ENCODE measurements around the gene PHC3. TPM values are rescaled to one million over a fixed set of nuclear protein-coding genes. Genes with fewer than 3 reads are reported as not detected.

The PHC3 gene
- total RNA-seq, 4 donors from 2014 or later, result 73.1 to 128 (median 93.7) TPM

DNA sequence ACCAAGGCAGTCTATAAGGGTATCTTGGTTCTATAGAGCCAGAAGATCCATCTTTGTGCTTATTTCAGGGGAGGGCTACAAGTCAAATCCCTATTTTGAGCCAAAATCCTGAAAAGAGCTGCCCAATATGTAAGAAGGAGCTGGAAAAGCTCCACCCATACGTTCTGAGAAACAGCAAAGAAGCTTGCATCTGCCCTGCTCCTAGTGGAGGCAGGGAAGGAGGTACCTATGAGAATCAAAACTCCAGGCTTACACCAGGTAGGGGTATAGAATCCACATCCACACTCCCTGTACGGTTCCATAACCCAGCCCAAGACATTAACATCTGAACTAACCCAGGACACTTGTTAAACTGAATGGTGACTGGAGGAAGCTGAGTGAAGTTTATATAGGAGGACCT is 30.0 kb downstream of the PHC3 start:
- Histone ChIP-seq H3K4me1 (peaks cover 0 to 15% of the 10 kb centered on the region in 2 donors), H3K27ac (no peak overlapping the region), H3K4me3 (replicated peaks in 1 of 3) (no peak overlapping the region), H3K27me3 (no peaks in the 10 kb centered on the region), H3K36me3 (peaks cover 0 to 4% of the 10 kb centered on the region in 2 donors), H3K9me3 (no peaks in the 10 kb centered on the region)
- DNase-seq, result no peak
- WGBS, 2 donors, result 90% methylated on average over 2 of the region's 2 CpGs
- intact Hi-C loops (cut with DNase I), result no loop called here
- TF ChIP-seq POLR2A (IDR thresholded peaks at IDR 0.05), result no peak
- TF ChIP-seq, protein P1, sequence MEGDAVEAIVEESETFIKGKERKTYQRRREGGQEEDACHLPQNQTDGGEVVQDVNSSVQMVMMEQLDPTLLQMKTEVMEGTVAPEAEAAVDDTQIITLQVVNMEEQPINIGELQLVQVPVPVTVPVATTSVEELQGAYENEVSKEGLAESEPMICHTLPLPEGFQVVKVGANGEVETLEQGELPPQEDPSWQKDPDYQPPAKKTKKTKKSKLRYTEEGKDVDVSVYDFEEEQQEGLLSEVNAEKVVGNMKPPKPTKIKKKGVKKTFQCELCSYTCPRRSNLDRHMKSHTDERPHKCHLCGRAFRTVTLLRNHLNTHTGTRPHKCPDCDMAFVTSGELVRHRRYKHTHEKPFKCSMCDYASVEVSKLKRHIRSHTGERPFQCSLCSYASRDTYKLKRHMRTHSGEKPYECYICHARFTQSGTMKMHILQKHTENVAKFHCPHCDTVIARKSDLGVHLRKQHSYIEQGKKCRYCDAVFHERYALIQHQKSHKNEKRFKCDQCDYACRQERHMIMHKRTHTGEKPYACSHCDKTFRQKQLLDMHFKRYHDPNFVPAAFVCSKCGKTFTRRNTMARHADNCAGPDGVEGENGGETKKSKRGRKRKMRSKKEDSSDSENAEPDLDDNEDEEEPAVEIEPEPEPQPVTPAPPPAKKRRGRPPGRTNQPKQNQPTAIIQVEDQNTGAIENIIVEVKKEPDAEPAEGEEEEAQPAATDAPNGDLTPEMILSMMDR (IDR thresholded peaks at IDR 0.05), result no peak

DNA sequence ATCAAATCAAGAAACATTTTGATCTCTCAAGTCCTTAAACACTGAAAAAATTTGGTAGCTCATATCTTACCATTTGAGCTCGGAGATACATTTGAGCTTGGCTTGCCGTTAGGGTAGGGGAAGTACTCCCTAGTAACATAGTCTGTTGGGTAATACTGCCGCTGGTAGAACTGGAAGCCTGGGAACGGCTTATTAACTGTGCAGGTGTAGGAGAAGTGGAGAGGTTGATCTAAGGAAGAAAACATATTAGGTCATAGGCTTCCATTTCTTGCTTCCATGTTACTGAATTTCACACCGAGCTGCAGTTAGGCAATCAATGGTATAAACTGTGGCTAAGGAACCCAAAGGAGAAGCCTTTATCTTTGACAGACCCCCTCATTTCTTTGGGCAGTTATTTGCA is 32.5 kb downstream of the PHC3 start:
- TF ChIP-seq, protein P1 (IDR thresholded peaks at IDR 0.05), result no peak
- no peak for TF ChIP-seq POLR2A (IDR thresholded peaks at IDR 0.05)
- WGBS, 2 donors, result 95 to 97% methylated on average over 5 of the region's 5 CpGs
- no peaks in the 10 kb centered on the region for H3K9me3 ChIP-seq
- no peak overlapping the region for H3K4me3 ChIP-seq (replicated peaks in 1 of 3)
- peaks cover 0 to 5% of the 10 kb centered on the region in 2 donors for H3K36me3 ChIP-seq
- DNase-seq, result no peak
- intact Hi-C loops (cut with DNase I), result no loop called here
- no peaks in the 10 kb centered on the region for H3K27me3 ChIP-seq
- no peak overlapping the region for H3K27ac ChIP-seq
- peaks cover 0 to 6% of the 10 kb centered on the region in 2 donors for H3K4me1 ChIP-seq

DNA sequence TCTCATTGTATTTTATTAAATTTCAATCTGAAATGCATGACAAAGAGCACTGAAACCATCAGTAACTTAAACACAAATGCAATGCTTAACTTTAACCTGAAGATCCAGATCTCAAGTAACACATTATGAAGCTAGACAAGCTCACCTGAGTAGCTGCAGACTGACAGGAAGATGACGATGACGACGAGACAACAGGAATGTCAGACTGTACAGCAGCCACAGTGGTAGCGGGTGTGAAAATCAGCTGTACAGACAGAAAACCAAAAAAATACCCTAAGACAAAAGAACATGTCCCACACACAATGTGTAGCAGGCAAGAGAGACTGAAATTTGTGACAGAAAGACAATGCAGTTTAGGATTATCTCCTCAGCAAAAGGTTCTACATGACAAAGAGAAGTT is 36.3 kb downstream of the PHC3 start:
- Histone ChIP-seq H3K36me3 (peaks cover 0 to 8% of the 10 kb centered on the region in 2 donors), H3K9me3 (no peaks in the 10 kb centered on the region), H3K27me3 (no peaks in the 10 kb centered on the region), H3K4me3 (replicated peaks in 1 of 3) (no peak overlapping the region), H3K4me1 (no peaks in the 10 kb centered on the region), H3K27ac (no peak overlapping the region)
- WGBS, 2 donors, result 88 to 91% methylated on average over 4 of the region's 4 CpGs
- no peak for TF ChIP-seq POLR2A (IDR thresholded peaks at IDR 0.05)
- TF ChIP-seq, protein P1 (IDR thresholded peaks at IDR 0.05), result no peak
- intact Hi-C loops (cut with DNase I), result no loop called here
- DNase-seq, result no peak

DNA sequence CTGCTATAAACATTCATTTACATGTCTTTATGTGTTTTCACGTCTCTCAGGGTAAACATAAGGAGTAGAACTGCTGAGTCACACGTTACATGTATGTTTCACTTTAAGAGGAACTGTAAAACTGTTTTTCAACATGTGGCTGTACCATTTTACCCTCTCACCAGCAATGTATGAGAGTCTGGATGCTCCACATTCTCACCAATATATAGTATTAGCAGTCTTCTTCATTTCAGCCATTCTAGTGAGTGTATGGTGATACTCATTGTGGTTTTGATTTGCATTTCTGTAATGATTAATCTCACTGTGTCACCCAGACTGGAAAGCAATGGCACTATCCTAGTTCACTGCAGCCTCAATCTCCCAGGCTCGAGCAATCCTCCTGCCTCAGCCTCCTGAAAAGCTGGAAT is 37.1 kb downstream of the PHC3 start:
- 98 to 99% methylated on average over 3 of the region's 3 CpGs for WGBS, 2 donors
- Histone ChIP-seq H3K27ac (no peak overlapping the region), H3K36me3 (peaks cover 0 to 8% of the 10 kb centered on the region in 2 donors), H3K27me3 (no peaks in the 10 kb centered on the region), H3K9me3 (no peaks in the 10 kb centered on the region), H3K4me1 (no peaks in the 10 kb centered on the region), H3K4me3 (replicated peaks in 1 of 3) (no peak overlapping the region)
- intact Hi-C loops (cut with DNase I), result no loop called here
- DNase-seq, result no peak
- no peak for TF ChIP-seq POLR2A (IDR thresholded peaks at IDR 0.05)
- TF ChIP-seq, protein P1 (IDR thresholded peaks at IDR 0.05), result no peak

DNA sequence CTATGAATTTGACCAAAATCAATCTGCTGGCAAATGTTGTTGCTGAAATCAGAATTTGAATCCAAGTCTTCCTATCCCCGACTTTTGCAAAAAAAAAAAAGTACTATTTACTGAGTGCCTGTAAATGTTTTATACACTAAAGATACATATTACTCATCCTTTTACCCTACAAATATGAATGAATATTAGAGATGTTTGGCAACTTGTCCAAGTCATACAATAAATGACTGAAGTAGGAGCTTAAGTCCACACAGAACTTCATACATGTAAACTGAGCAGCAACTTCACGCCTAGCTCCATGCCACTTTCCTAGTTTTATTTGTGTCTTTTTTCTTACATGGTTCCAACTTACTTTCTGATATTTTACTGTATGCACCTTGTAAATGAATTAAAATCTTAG is 39.2 kb downstream of the PHC3 start:
- 96 to 98% methylated on average over 2 of the region's 2 CpGs for WGBS, 2 donors
- Histone ChIP-seq H3K4me3 (replicated peaks in 1 of 3) (no peak overlapping the region), H3K4me1 (no peaks in the 10 kb centered on the region), H3K9me3 (no peaks in the 10 kb centered on the region), H3K36me3 (peaks cover 0 to 5% of the 10 kb centered on the region in 2 donors), H3K27me3 (no peaks in the 10 kb centered on the region), H3K27ac (no peak overlapping the region)
- intact Hi-C loops (cut with DNase I), result no loop called here
- no peak for TF ChIP-seq POLR2A (IDR thresholded peaks at IDR 0.05)
- TF ChIP-seq, protein P1 (IDR thresholded peaks at IDR 0.05), result no peak
- no peak for DNase-seq
